ENCODE measurements around the gene HMGN1. TPM values are rescaled to one million over a fixed set of nuclear protein-coding genes. Genes with fewer than 3 reads are reported as not detected.

Gene HMGN1
- 596 and 597 TPM in 2 replicates for total RNA-seq
- long read RNA-seq, transcript HMGN1-207 (7 exons, 1,045 nt): minor isoform, 15 of 1,121 reads
- long read RNA-seq, transcript HMGN1-204 (6 exons, 1,383 nt): major isoform, 922 of 1,121 reads
- long read RNA-seq, transcript HMGN1-205 (7 exons, 850 nt): minor isoform, 12 of 1,121 reads
- long read RNA-seq, transcript HMGN1-201 (7 exons, 1,303 nt): minor isoform, 20 of 1,121 reads
- long read RNA-seq, partial matches to known transcripts: 67 of 1,121 reads
- long read RNA-seq, other reads (novel, unspliced or antisense): 71 of 1,121 reads

GRCh38 chr21:39348355-39349210, at the start of gene HMGN1:
Gene HMGN1, minus strand, starts transcription at chr21:39349088. Its CDS starts 171 bp downstream, at chr21:39348917.
- Mint-ChIP-seq H3K4me3 (ENCODE audit: low read depth) (peak within 1 kb of the TSS; percentile 96), H3K27ac (peak within 1 kb of the TSS; percentile 100), H3K36me3 (ENCODE audit: insufficient read depth) (peaks cover 26% of the 10 kb centered on the region), H3K4me1 (ENCODE audit: low read depth) (peaks cover 35% of the 10 kb centered on the region), H3K27me3 (no peaks in the 10 kb centered on the region), H3K9me3 (ENCODE audit: low read depth) (no peaks in the 10 kb centered on the region)
- DNase-seq (ENCODE audit: low spot score, unreplicated experiment): peak; percentile 80
- no peak for TF ChIP-seq CTCF (IDR thresholded peaks at IDR 0.05; ENCODE audit: unreplicated experiment)

- no peak for TF ChIP-seq CTCF (IDR thresholded peaks at IDR 0.05; ENCODE audit: unreplicated experiment)
- no peak overlapping the region for H3K4me3 Mint-ChIP-seq (ENCODE audit: low read depth)
- no peaks in the 10 kb centered on the region for H3K4me1 Mint-ChIP-seq (ENCODE audit: low read depth)
These were observed 48.9 kb upstream of the HMGN1 start for GRCh38 chr21:39397646-39398385.

GRCh38 chr21:39392981-39393380, 44.1 kb upstream of the HMGN1 start:
- no peak overlapping the region for H3K4me3 Mint-ChIP-seq (ENCODE audit: low read depth)
- H3K9me3 Mint-ChIP-seq (ENCODE audit: low read depth): no peaks in the 10 kb centered on the region
- no peaks in the 10 kb centered on the region for H3K27me3 Mint-ChIP-seq
- H3K27ac Mint-ChIP-seq: no peak overlapping the region
- no peak for TF ChIP-seq CTCF (IDR thresholded peaks at IDR 0.05; ENCODE audit: unreplicated experiment)
- H3K36me3 Mint-ChIP-seq (ENCODE audit: insufficient read depth): peaks cover 9% of the 10 kb centered on the region
- peaks cover 17% of the 10 kb centered on the region for H3K4me1 Mint-ChIP-seq (ENCODE audit: low read depth)
- no peak for DNase-seq (ENCODE audit: low spot score, unreplicated experiment)

More at GRCh38 chr21:39397646-39398385, 48.9 kb upstream of the HMGN1 start:
- peaks cover 11% of the 10 kb centered on the region for H3K36me3 Mint-ChIP-seq (ENCODE audit: insufficient read depth)
- H3K9me3 Mint-ChIP-seq (ENCODE audit: low read depth): no peaks in the 10 kb centered on the region
- H3K27ac Mint-ChIP-seq: peak overlapping the region; percentile 54
- no peak for DNase-seq (ENCODE audit: low spot score, unreplicated experiment)
- H3K27me3 Mint-ChIP-seq: no peaks in the 10 kb centered on the region

GRCh38 chr21:39390212-39390765, 41.4 kb upstream of the HMGN1 start:
- peaks cover 4% of the 10 kb centered on the region for H3K36me3 Mint-ChIP-seq (ENCODE audit: insufficient read depth)
- no peaks in the 10 kb centered on the region for H3K9me3 Mint-ChIP-seq (ENCODE audit: low read depth)
- no peaks in the 10 kb centered on the region for H3K27me3 Mint-ChIP-seq
- H3K27ac Mint-ChIP-seq: no peak overlapping the region
- no peak overlapping the region for H3K4me3 Mint-ChIP-seq (ENCODE audit: low read depth)
- TF ChIP-seq CTCF (IDR thresholded peaks at IDR 0.05; ENCODE audit: unreplicated experiment): peak; percentile 25
- H3K4me1 Mint-ChIP-seq (ENCODE audit: low read depth): peaks cover 17% of the 10 kb centered on the region
- DNase-seq (ENCODE audit: low spot score, unreplicated experiment): no peak

GRCh38 chr21:39388811-39389155, 39.9 kb upstream of the HMGN1 start:
- H3K4me1 Mint-ChIP-seq (ENCODE audit: low read depth): peaks cover 17% of the 10 kb centered on the region
- H3K27ac Mint-ChIP-seq: no peak overlapping the region

More at GRCh38 chr21:39388811-39389155, 39.9 kb upstream of the HMGN1 start:
- Mint-ChIP-seq H3K36me3 (ENCODE audit: insufficient read depth) (peaks cover 4% of the 10 kb centered on the region), H3K27me3 (no peaks in the 10 kb centered on the region), H3K9me3 (ENCODE audit: low read depth) (no peaks in the 10 kb centered on the region), H3K4me3 (ENCODE audit: low read depth) (peak overlapping the region; percentile 50)
- no peak for DNase-seq (ENCODE audit: low spot score, unreplicated experiment)
- TF ChIP-seq CTCF (IDR thresholded peaks at IDR 0.05; ENCODE audit: unreplicated experiment): no peak

Data from progenitor cell of endocrine pancreas (in vitro differentiated cells).